GM15510 (cell line): ENCODE data around the gene DHRSX.
A peak's percentile ranks its signal among the peaks of the same experiment; 100 is the strongest.

ENCODE experiments used
- POLR2A ChIP-seq: IDR thresholded peaks from 3 replicates; pipeline ENCODE4 v1.6.1; 2011; ENCODE audit warnings: borderline replicate concordance; ENCODE audit not compliant: insufficient read length; ENCODE audit errors: extremely low read depth

Gene DHRSX

GRCh38 chrX:2500803-2501558, at the start of gene DHRSX, which contains the start of gene ZBED1:
TSS of gene DHRSX (minus strand) at chrX:2500976. CDS start at chrX:2500925, 51 bp downstream.
TSS of gene ZBED1 (minus strand) at chrX:2500976. CDS start at chrX:2490719, 10,257 bp downstream.
- peak; percentile 76 for TF ChIP-seq POLR2A

- TF ChIP-seq POLR2A, result no peak
Observed at GRCh38 chrX:2549876-2550275, 49.1 kb upstream of the DHRSX start.

- TF ChIP-seq POLR2A, result no peak
Observed at GRCh38 chrX:2548711-2549423, 48.1 kb upstream of the DHRSX start.

GRCh38 chrX:2547736-2548135, 47.0 kb upstream of the DHRSX start:
- TF ChIP-seq POLR2A, result no peak

- TF ChIP-seq POLR2A, result no peak
Observed at GRCh38 chrX:2546496-2546895, 45.7 kb upstream of the DHRSX start.

GRCh38 chrX:2545144-2545543, 44.4 kb upstream of the DHRSX start:
- TF ChIP-seq POLR2A, result no peak

- no peak for TF ChIP-seq POLR2A
Observed at GRCh38 chrX:2542826-2543521, 42.2 kb upstream of the DHRSX start.

- TF ChIP-seq POLR2A, result no peak
Observed at GRCh38 chrX:2541603-2542002, 40.8 kb upstream of the DHRSX start.

GRCh38 chrX:2540426-2540947, 39.7 kb upstream of the DHRSX start:
- no peak for TF ChIP-seq POLR2A

- TF ChIP-seq POLR2A, result no peak
Observed at GRCh38 chrX:2539586-2539985, 38.8 kb upstream of the DHRSX start.

GRCh38 chrX:2538031-2538757, 37.4 kb upstream of the DHRSX start:
- no peak for TF ChIP-seq POLR2A

GRCh38 chrX:2536974-2537373, 36.2 kb upstream of the DHRSX start:
- TF ChIP-seq POLR2A, result no peak

GRCh38 chrX:2536141-2536540, 35.4 kb upstream of the DHRSX start:
- no peak for TF ChIP-seq POLR2A

GRCh38 chrX:2533424-2533823, 32.6 kb upstream of the DHRSX start:
- no peak for TF ChIP-seq POLR2A
